Urinary bladder (tissue), 4 donors: ENCODE results near the gene AIP. TPM values are rescaled to one million over a fixed set of nuclear protein-coding genes. Genes with fewer than 3 reads are reported as not detected.

Experiments
- DNase-seq: peaks from one replicate; pipeline ENCODE4 v3.0.0-alpha.2; 2015; ENCODE audit errors: extremely low spot score
- H3K27ac ChIP-seq: one replicate; pipeline ENCODE4 v1.5.1; 2013; ENCODE audit warnings: low read depth, mild to moderate bottlenecking, moderate library complexity
- H3K36me3 ChIP-seq: one replicate; pipeline ENCODE4 v1.6.1; 2013; ENCODE audit warnings: mild to moderate bottlenecking, moderate library complexity; ENCODE audit not compliant: insufficient read depth
- H3K4me1 ChIP-seq: one replicate; pipeline ENCODE4 v1.6.1; 2013; ENCODE audit warnings: mild to moderate bottlenecking, moderate library complexity; ENCODE audit not compliant: insufficient read depth
- H3K4me3 ChIP-seq: one replicate; pipeline ENCODE4 v1.5.1; 2013; ENCODE audit warnings: low read depth, low read length
- WGBS: extraction: QIAGEN DNeasy Blood & Tissue Kit; methylation state at CpG from one replicate; pipeline ENCODE4 v1.1.7; 2013; 5-methylcytosine and 5-hydroxymethylcytosine counted together
- polyA plus RNA-seq: library from polyadenylated mRNA; stranded (reverse); fragments of 200-250 nt; gene quantifications from one replicate; pipeline ENCODE4 v1.2.3, GENCODE V29; 2013
- total RNA-seq: library from RNA; depleted of rRNA; stranded (reverse); fragments of >200 nt; gene quantifications from one replicate; pipeline ENCODE4 v1.2.3, GENCODE V29; 2014
- donor health status: healthy with polysubstance abuse.
- donor health status: healthy.

Gene AIP
- total and polyA plus RNA-seq, 2 donors, result 42.9 to 135 TPM

GRCh38 chr11:67489885-67490726 is 7.3 kb downstream of the AIP start:
- no peak for DNase-seq
- no peak overlapping the region for H3K27ac ChIP-seq
- H3K4me3 ChIP-seq, result no peak overlapping the region
- H3K36me3 ChIP-seq, result peaks cover 5% of the 10 kb centered on the region
- 86% methylated on average over 23 of the region's 23 CpGs for WGBS
- no peaks in the 10 kb centered on the region for H3K4me1 ChIP-seq

- H3K4me1 ChIP-seq, result no peaks in the 10 kb centered on the region
- no peak overlapping the region for H3K27ac ChIP-seq
- WGBS, result 78% methylated on average over 15 of the region's 15 CpGs
- H3K4me3 ChIP-seq, result no peak overlapping the region
- DNase-seq, result no peak
- H3K36me3 ChIP-seq, result peaks cover 5% of the 10 kb centered on the region
Measured at GRCh38 chr11:67490727-67491065, 7.9 kb downstream of the AIP start.

GRCh38 chr11:67491276-67492068 is 8.6 kb downstream of the AIP start:
- Histone ChIP-seq H3K27ac (no peak overlapping the region), H3K4me3 (no peak overlapping the region), H3K36me3 (peaks cover 5% of the 10 kb centered on the region), H3K4me1 (no peaks in the 10 kb centered on the region)
- no peak for DNase-seq
- WGBS, result 82% methylated on average over 24 of the region's 24 CpGs

GRCh38 chr11:67492069-67492727 is 9.4 kb downstream of the AIP start:
- Histone ChIP-seq H3K4me1 (no peaks in the 10 kb centered on the region), H3K27ac (no peak overlapping the region), H3K4me3 (no peak overlapping the region), H3K36me3 (peaks cover 5% of the 10 kb centered on the region)
- DNase-seq, result no peak
- WGBS, result 82% methylated on average over 19 of the region's 19 CpGs

GRCh38 chr11:67492801-67493547 is 10.1 kb downstream of the AIP start:
- H3K36me3 ChIP-seq, result peaks cover 5% of the 10 kb centered on the region
- DNase-seq, result no peak
- WGBS, result 81% methylated on average over 46 of the region's 46 CpGs

GRCh38 chr11:67493548-67494370 is 10.9 kb downstream of the AIP start:
- 95% methylated on average over 65 of the region's 65 CpGs for WGBS
- Histone ChIP-seq H3K4me1 (no peaks in the 10 kb centered on the region), H3K36me3 (peaks cover 5% of the 10 kb centered on the region), H3K27ac (no peak overlapping the region), H3K4me3 (no peak overlapping the region)
- no peak for DNase-seq

More at GRCh38 chr11:67492801-67493547, 10.1 kb downstream of the AIP start:
- no peaks in the 10 kb centered on the region for H3K4me1 ChIP-seq
- H3K27ac ChIP-seq, result no peak overlapping the region
- no peak overlapping the region for H3K4me3 ChIP-seq

- Histone ChIP-seq H3K36me3 (peaks cover 5% of the 10 kb centered on the region), H3K4me3 (no peak overlapping the region), H3K4me1 (no peaks in the 10 kb centered on the region), H3K27ac (no peak overlapping the region)
- DNase-seq, result no peak
- WGBS, result 88% methylated on average over 59 of the region's 59 CpGs
Measured at GRCh38 chr11:67494371-67495233, 11.8 kb downstream of the AIP start.

- H3K4me3 ChIP-seq, result no peak overlapping the region
- WGBS, result 94% methylated on average over 16 of the region's 16 CpGs
- no peak for DNase-seq
- H3K36me3 ChIP-seq, result peaks cover 5% of the 10 kb centered on the region
- no peak overlapping the region for H3K27ac ChIP-seq
- no peaks in the 10 kb centered on the region for H3K4me1 ChIP-seq
Measured at GRCh38 chr11:67495234-67496005, 12.6 kb downstream of the AIP start.

GRCh38 chr11:67496113-67496512 is 13.3 kb downstream of the AIP start:
- no peak for DNase-seq
- H3K36me3 ChIP-seq, result peaks cover 5% of the 10 kb centered on the region
- H3K4me1 ChIP-seq, result no peaks in the 10 kb centered on the region
- H3K27ac ChIP-seq, result no peak overlapping the region
- H3K4me3 ChIP-seq, result no peak overlapping the region
- 95% methylated on average over 12 of the region's 12 CpGs for WGBS

- Histone ChIP-seq H3K36me3 (peaks cover 5% of the 10 kb centered on the region), H3K4me3 (no peak overlapping the region), H3K4me1 (no peaks in the 10 kb centered on the region), H3K27ac (no peak overlapping the region)
- DNase-seq, result no peak
- 96% methylated on average over 21 of the region's 21 CpGs for WGBS
Measured at GRCh38 chr11:67497656-67498291, 14.9 kb downstream of the AIP start.

GRCh38 chr11:67498544-67498972 is 15.7 kb downstream of the AIP start:
- Histone ChIP-seq H3K36me3 (peaks cover 2% of the 10 kb centered on the region), H3K4me1 (no peaks in the 10 kb centered on the region), H3K4me3 (no peak overlapping the region), H3K27ac (no peak overlapping the region)
- WGBS, result 89% methylated on average over 21 of the region's 21 CpGs
- no peak for DNase-seq
